Neural progenitor cell (in vitro differentiated cells): ENCODE measurements around the gene TMEM140.

Experiments
- CTCF ChIP-seq: fragments of 200-600 bp; sonication (generic); IDR thresholded peaks from 2 replicates; pipeline ENCODE4 v1.5.1; 2017; ENCODE audit warnings: antibody characterized with exemption, mild to moderate bottlenecking
- EZH2phosphoT487 ChIP-seq: fragments of 200-600 bp; sonication (generic); IDR thresholded peaks from 2 replicates; pipeline ENCODE4 v1.6.1; 2017; ENCODE audit warnings: antibody characterized with exemption

- TF ChIP-seq CTCF = no peak
- no peak for TF ChIP-seq EZH2phosphoT487
These were observed 13.8 kb downstream of the TMEM140 start for GRCh38 chr7:135161669-135162068.
